Stimulated activated CD8-positive, alpha-beta memory T cell treated with anti-CD3 and anti-CD28 coated beads, Interleukin-7, amount 100 ng/mL, for 4 hours (primary cell): Measurements from ENCODE around the gene PLXNA1.

Source experiments
- DNase-seq, 2 donors: peaks; one replicate each; pipeline ENCODE4 v3.0.0-alpha.2; 2020; ENCODE audit warnings: low read depth in 2 of 2

Gene PLXNA1

DNA sequence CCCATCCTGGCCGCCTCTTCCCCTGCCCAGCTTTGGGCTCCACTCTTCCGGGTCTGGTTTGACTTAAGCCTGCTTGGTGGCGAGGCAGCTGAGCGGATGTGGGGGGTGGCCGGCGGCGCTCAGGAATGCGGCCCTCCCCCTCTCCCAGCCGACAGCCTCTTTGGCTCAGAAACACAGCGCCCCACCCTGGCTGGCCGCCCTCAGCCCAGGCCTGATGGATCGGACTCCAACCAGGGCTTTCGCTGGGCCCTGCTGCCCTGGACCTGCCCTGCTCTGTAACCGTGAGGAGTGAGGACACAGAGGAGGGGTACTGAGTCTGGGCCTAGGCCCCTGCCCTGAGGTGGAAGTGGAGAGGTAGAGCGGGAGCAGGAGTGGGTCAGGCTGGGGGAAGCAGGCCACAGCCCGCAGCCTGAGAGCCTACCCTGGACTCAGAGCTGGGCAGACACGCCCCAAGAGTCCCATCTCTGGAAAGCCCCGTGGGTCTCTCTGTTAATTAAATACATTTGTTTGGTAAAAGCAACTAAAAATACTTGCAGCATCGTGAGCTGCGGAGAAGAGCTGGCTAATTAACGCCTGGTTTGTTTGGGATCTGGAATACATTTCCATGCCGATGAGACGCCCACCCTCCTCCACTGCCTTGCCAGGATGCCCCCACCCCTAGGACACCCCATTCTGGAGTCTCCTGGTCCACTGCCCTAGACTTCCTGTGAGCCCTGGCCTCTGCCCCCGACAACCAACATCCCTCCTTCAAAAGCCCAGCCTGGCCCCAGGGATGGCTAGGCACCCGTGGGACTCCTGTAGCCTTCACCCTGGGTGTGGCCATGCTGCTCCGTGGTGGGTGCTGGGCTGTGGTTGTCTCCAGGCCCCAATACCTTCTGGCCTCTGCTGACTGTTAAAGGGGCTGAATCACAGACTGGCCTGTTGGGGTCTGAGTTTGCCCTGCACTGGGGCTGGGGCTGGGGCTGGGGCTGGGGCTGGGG is 19.6 kb downstream of the PLXNA1 start:
- DNase-seq = no peak

DNA sequence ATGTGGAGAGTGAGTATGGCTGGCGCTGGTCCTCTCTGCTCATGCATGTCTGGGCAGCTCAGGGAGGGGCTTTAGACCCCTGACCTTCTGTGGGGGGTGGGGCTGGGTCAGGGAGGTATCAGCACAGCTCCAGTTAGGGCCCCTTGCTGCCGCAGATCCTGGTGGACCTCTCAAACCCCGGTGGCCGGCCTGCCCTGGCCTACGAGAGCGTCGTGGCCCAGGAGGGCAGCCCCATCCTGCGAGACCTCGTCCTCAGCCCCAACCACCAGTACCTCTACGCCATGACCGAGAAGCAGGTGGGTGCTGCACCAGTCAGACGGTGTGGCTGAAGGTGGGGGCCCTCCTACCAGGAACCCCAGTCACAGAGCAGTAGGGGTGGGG is 20.2 kb downstream of the PLXNA1 start:
- DNase-seq = no peak

DNA sequence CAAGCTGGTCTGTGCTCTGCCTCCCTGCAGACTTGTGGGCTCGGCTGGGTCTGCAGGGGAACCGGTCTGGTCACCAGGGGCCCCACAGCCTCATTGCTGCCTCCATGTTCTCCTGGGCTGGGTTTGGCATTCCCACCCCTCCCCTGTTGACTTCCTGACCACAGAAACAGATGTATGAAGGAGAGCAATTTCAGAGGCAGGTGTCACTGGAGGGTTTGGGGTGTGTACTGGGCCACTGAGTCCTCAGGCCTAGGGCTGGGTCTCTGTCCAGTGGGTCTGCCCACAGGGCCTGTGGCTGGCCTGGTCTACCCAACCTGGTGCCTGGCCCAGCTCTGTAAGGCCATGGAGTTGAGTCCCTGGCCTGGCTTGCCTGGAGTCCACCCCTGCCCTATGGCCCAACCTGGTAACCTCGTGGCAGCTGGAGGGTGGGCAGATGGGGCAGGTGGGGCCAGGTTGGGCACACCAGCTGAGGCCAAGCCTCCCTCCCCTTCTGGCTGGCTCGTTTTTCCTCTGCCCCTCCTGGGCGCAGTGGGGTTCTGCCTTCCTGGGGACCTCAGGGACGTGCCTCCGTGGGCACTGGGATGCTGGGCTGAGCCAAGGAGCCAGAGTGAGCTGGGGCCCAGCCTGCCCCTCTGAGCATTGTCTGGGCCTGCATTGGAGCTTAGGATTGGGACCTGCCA is 20.8 kb downstream of the PLXNA1 start:
- DNase-seq = no peak

DNA sequence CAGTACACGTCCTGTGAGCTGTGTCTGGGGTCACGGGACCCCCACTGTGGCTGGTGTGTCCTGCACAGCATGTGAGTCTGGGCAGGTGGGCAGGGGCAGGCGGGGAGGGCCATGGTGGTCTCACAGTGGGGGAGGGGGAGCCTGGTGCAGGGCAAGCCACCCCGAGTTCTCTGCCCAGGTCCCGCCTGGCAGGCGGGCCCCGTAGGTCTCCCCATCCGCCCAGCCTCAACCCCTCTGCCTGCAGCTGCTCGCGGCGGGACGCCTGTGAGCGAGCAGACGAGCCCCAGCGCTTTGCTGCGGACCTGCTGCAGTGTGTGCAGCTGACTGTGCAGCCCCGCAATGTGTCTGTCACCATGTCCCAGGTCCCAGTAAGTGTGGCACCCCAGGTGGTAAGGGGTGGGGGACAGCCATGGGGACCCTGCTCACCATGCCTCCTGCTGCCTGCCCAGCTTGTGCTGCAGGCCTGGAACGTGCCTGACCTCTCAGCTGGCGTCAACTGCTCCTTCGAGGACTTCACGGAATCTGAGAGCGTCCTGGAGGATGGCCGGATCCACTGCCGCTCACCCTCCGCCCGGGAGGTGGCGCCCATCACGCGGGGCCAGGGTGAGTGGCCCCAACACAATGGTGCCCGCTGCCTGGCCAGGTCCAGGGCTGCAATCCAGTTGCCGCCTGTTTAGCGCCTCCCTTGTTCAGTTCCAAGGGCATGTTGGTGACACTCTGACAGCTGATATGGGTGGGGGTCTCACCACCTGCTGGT is 21.9 kb downstream of the PLXNA1 start:
- no peak for DNase-seq

DNA sequence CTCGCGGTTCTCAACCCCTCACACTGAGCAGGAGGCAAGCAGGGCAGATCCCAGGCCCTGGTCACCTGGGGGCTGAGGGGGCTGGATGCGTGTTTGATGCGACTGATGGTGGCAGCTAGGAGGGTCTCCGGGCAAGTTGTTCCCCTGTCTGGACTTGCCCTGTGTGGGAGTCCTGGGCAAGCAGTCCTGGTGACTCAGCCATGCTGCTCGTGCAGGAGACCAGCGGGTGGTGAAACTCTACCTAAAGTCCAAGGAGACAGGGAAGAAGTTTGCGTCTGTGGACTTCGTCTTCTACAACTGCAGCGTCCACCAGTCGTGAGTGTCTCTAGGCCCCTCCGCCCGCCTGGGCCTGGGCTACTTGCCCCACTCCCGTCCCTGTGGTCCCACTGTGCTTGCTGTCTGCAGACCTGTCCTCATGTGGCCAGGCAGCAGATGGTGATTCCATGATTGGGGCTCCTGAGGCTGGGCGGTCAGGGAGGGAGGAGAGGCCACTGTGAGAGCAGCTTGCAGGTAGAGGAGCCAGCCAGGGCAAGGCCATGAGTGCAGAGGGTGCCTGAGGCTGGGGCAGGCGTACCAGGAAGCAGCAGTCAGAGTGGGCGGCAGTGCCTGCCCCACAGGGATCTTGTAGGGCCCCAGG is 23.1 kb downstream of the PLXNA1 start:
- no peak for DNase-seq

DNA sequence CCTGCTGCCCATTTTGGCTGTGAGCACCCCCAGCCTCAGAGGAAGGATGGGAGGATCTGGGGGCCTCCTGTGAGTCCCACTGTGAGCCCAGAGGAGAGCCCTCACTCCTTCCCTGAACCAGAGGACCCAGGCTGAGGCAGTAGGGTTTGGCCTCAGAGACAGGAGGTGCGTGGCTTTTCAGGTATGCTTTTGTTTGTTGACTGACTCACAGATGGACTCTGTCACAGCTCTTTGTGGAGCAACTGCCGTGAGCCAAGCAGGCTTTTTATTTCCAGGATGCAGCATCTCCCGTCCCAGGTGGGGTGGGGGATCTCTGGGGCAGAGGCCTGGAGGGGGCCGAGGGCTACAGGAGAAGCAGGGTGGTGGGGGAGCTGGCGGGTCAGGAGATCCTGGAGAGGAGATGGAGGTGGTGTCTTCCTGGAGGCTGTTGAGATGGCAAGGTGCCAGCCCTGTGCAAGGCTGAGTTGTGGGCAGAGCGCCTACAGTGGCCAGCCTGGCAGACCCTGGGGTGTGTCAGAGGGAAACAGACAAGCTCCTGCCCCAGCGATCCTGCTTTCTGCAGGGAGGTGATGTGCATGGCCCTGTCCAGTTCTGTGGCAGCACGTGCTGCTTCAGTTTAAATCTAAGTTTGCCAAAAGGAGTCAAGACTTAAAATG is 24.0 kb downstream of the PLXNA1 start:
- DNase-seq = no peak

DNA sequence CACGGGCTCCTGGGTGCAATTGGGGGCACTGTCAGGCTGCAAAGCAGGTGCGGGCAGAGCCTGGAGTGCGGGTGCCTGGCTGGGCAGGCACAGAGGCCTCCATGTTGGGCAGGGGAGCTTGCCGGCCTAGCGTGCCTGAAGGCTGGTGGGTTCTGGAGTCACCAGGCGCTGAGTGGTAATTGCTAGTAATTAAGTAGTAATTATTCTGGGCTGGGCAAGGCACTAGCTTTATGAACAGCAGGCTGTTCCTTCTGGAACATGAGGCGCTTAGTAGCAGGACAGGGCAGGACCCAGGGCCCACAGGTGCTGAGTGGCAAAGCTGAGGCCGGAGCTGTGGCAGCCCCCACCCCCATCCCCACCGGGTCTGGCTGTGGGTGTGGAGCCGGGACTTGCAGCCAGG is 25.3 kb downstream of the PLXNA1 start:
- no peak for DNase-seq

DNA sequence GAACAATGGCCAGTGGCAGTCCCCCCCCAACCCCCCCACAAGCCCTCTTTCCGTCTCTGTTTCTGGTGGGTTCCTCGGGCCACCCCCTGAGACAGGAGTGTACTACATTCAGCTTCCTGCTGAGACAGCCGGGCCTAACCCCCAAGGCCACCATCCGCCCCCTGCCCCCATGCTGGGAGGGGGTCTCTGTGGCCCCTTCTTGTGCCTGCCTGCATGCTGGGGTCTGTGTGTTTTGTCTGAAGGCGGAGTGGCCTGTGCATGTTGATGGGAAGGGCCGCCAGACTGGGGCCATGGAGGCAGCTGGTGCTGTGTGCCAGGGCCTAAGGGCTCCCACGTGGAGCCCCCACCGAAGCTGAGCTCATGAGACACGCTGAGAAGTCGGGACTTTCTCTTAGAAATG is 26.6 kb downstream of the PLXNA1 start:
- DNase-seq = no peak

DNA sequence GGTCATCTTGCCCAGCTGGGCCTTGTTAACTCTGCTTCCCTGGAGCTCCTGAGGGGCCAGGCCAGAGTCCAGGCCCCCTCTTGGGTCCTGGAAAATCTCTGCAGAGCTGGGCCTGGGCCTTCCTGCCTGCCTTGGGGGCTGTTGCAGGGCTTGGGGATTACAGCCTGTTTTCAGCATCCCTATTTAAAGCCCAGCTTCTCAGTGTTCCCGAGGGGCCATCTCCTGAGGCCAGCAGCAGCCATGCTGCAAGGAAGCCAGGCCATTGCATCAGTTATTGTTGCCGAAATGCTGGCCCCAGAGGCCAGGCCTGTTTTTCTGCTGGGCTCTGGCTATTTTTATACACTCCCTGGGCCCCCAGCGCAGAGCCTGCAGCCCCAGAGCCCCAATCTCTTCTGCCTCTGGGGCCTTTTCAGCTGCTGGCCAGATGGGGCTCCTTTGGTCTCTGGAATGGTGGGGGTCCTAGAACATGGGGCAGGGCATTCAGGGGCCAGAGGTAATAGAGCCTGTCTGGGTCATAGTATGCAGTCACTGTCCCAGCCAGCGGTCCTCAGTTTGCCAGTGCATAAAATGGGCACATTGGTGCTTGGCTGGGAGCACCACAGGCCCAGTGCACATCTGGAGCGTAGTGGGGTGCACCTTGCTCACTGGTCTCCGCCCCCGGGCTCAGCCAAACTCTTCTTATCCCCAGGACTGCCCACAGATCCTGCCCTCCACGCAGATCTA is 28.5 kb downstream of the PLXNA1 start:
- no peak for DNase-seq

DNA sequence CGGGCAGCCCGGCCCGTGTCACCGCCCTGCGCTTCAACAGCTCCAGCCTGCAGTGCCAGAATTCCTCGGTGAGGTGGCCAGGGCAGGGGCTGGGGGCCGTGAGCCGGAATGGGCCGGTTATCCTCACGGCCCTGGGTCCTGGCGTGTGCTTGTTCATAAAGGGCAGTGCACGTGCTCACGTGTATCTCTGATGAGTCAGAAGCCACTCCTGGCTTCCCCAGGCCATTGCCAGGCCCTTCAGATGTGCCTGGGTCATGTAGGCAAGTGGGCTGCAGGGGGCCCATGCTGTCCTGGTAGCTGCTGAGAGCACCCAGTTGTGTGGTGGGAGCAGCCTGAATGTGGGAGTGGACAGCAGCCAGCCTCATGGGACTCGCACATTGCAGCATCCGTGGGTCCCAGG is 29.2 kb downstream of the PLXNA1 start:
- DNase-seq = no peak

DNA sequence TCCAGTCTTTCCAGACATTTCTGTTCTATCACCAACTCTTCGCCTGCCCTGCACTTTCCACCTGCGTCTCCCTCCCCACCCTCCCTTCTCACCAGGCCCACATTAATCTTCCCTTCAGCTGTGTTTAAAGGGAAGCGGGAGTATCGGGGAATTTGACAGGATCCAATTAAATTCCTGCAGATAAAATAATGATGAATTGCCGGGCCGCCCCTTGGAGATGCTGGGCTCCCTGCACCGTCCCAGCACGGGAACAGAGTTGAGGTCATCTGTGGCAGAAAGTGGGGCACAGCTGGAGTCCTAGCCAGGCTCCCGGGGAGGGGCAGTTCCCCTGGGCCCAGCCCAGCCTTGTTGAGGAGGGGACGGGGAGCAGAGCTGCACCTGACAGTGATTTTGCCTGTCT is 30.3 kb downstream of the PLXNA1 start:
- no peak for DNase-seq

DNA sequence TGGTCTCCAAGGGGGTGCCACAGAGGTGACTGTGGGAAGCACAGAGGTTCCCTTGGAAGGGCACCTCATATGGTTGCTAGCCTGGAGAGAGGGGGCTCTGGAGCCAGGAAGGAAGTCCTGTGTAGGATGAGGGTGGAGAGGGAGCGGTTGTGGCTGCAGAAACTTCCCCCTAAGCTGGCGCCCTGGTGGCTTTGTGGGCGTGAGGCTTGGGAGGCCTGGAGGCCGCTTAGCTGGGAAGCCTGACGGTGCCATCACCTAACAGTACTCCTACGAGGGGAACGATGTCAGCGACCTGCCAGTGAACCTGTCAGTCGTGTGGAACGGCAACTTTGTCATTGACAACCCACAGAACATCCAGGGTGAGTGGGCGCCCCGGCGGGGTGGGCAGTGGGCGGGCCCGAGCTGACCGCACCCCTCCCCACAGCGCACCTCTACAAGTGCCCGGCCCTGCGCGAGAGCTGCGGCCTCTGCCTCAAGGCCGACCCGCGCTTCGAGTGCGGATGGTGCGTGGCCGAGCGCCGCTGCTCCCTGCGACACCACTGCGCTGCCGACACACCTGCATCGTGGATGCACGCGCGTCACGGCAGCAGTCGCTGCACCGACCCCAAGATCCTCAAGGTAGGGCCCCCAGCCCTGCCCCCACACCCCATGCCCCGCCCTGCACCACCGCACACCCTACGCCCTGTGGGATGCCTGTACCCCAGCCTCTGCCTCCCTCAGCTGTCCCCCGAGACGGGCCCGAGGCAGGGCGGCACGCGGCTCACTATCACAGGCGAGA is 31.0 kb downstream of the PLXNA1 start:
- DNase-seq = no peak

DNA sequence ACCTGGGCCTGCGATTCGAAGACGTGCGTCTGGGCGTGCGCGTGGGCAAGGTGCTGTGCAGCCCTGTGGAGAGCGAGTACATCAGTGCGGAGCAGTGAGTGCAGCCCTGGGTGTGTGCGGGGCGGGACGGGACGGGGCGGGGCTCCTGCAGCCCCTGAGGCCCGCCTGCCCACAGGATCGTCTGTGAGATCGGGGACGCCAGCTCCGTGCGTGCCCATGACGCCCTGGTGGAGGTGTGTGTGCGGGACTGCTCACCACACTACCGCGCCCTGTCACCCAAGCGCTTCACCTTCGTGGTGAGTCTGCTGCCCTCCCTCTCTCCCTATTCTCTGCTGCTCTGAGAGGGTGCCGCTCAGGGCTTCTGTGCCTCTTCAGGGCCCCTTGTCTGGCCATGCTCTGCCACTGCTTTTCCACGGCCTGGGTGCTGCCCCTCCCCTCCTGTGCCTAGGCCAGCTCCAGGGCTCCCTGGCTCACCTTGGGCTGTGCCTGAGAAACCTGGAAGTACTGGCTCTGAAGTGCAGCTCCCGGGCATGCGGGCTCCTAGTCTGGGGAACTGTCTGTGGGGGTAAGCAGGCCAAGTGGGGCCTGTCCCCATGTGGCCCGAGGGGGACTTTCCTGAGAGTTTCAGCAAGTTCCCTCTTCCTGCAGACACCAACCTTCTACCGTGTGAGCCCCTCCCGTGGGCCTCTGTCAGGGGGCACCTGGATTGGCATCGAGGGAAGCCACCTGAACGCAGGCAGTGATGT is 31.8 kb downstream of the PLXNA1 start:
- no peak for DNase-seq

DNA sequence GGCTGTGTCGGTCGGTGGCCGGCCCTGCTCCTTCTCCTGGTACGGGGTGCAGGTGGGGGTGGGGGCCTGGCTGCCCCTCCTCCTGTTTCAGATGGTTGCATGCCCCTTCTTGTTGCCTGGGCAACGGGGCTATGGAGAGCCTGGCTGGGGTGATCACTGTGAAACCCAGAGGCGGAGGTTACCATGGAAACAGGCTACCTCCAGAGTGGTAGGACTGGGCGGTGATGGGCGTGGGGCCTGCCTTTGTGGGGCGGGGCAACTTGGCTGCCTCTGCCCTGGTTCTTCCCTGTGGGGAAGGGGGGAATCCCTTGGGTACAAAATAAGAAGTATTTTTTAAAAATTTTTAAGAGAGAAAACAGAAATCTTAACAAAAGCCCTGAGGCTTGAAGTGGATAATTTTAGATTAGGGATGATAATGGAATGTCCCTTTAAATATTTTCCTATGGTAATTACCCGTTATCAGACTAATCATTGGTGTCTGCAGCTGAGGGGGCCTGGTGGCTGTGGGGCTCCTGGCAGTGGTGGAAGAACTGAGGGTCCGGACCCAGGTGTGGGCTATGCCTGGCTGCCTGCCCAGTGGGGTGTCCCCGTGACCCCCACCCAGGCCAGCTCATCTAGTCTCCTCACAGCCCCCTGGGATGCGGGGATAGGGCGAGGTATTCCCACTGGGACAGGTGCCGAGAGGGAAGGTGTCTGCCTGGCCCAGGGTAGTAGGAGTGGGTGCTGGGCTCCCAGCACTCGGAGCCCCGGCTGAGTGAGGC is 32.5 kb downstream of the PLXNA1 start:
- no peak for DNase-seq

DNA sequence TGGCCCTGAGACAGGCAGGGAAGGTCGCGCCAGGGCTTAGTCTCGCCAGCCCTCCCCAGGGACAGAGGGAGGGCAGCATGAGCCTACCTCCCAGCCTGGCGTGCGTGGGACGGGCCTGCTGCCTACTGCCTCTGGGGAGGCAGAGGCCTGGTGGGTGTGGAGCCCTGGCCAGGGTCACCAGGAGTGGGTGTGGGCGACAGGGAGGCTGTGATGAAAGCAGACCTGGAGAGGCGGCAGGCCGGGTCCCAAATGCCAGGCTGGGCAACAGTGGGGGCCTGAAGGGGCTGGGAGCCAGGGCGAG is 33.1 kb downstream of the PLXNA1 start:
- DNase-seq = no peak

DNA sequence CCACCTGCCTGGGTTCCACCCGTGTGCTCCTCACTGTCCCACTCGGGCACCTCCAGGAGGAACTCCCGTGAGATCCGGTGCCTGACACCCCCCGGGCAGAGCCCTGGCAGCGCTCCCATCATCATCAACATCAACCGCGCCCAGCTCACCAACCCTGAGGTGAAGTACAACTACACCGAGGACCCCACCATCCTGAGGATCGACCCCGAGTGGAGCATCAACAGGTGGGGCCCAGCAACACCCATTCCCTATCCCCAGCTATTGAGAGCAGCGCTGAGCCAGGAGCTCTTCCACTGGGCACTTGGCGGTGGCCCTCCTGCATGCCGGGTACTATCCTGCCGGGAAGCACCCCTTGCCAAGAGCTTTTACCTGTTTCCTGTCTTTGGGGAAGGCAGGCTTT is 33.5 kb downstream of the PLXNA1 start:
- no peak for DNase-seq

DNA sequence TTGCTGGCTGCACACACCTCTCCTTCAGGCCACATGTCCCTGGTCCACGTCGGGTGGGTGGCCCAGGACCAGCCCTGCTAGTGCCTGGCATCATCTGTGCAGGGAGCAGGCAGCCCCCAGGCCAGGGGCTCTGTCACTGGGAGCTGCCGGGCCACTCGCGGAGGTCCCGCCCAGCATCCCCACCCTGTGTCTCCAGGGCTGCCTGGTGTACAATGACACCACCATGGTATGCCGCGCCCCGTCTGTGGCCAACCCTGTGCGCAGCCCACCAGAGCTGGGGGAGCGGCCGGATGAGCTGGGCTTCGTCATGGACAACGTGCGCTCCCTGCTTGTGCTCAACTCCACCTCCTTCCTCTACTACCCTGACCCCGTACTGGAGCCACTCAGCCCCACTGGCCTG is 34.3 kb downstream of the PLXNA1 start:
- DNase-seq = no peak

DNA sequence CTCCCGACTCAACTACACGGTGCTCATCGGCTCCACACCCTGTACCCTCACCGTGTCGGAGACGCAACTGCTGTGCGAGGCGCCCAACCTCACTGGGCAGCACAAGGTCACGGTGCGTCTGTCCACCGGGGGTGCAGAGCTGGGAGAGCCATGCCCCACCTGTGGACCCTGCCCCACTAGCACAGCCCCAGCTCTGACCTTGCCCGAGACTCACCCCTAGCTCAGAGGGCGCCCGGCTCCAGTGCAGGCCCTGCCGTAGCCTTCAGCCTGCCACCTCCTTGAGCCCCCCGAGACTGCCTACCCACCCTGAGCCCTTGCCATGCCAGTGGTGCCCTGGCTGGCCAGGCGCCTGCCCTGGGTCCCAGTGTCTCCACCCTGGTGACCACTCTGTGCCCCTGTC is 34.9 kb downstream of the PLXNA1 start:
- DNase-seq = no peak
